GM06990 (cell line): ENCODE data around the gene TEN1.

Experiments
- DNase-seq: peaks from one replicate; pipeline ENCODE4 v3.0.0-alpha.2; 2011; ENCODE audit not compliant: insufficient read length; ENCODE audit errors: extremely low read depth
- H3K27me3 ChIP-seq: replicated peaks from 2 replicates; pipeline ENCODE4 v1.6.0; 2011; ENCODE audit warnings: low read length; ENCODE audit not compliant: control insufficient read depth, insufficient read depth
- H3K36me3 ChIP-seq: 2 replicates; pipeline ENCODE4 v1.5.1; 2011; ENCODE audit warnings: low read length; ENCODE audit not compliant: control insufficient read depth, insufficient read depth
- H3K4me3 ChIP-seq: replicated peaks from 2 replicates; pipeline ENCODE4 v1.5.1; 2011; ENCODE audit warnings: low read depth, mild to moderate bottlenecking, control low read depth, low read length
- CTCF ChIP-seq: IDR thresholded peaks from 2 replicates; pipeline ENCODE4 v1.5.1; 2011; ENCODE audit warnings: low read length, control low read depth, mild to moderate bottlenecking, inconsistent platforms; ENCODE audit not compliant: insufficient read depth, poor library complexity, severe bottlenecking

The TEN1 gene

GRCh38 chr17:75940727-75941441 lies 38.2 kb upstream of the TEN1 start, which contains the start of gene FBF1:
Gene FBF1, minus strand, starts transcription at chr17:75941042. Its CDS starts 2,893 bp downstream, at chr17:75938149.
- no peak for TF ChIP-seq CTCF
- H3K36me3 ChIP-seq: no peaks in the 10 kb centered on the region
- peak within 1 kb of the TSS; percentile 89 for H3K4me3 ChIP-seq
- peak; percentile 89 for DNase-seq
- no peaks in the 10 kb centered on the region for H3K27me3 ChIP-seq

- Histone ChIP-seq H3K4me3 (peak overlapping the region; percentile 89), H3K27me3 (no peaks in the 10 kb centered on the region), H3K36me3 (no peaks in the 10 kb centered on the region; the same call in 1 of the 2 replicates)
- no peak for TF ChIP-seq CTCF
- no peak for DNase-seq
Observed at GRCh38 chr17:75941442-75941819, 37.6 kb upstream of the TEN1 start.

- Histone ChIP-seq H3K4me3 (no peak overlapping the region), H3K27me3 (no peaks in the 10 kb centered on the region), H3K36me3 (peaks cover 2% of the 10 kb centered on the region)
- no peak for DNase-seq
- no peak for TF ChIP-seq CTCF
Observed at GRCh38 chr17:75942473-75942872, 36.6 kb upstream of the TEN1 start.

GRCh38 chr17:75943491-75943890 lies 35.5 kb upstream of the TEN1 start:
- peaks cover 5% of the 10 kb centered on the region for H3K36me3 ChIP-seq
- no peak overlapping the region for H3K4me3 ChIP-seq
- DNase-seq: no peak

GRCh38 chr17:75945211-75945610 lies 33.8 kb upstream of the TEN1 start:
- Histone ChIP-seq H3K4me3 (no peak overlapping the region), H3K27me3 (no peaks in the 10 kb centered on the region), H3K36me3 (peaks cover 6% of the 10 kb centered on the region)
- TF ChIP-seq CTCF: no peak
- DNase-seq: no peak

More at GRCh38 chr17:75943491-75943890, 35.5 kb upstream of the TEN1 start:
- TF ChIP-seq CTCF: no peak
- no peaks in the 10 kb centered on the region for H3K27me3 ChIP-seq
